HL-60 (cell line): Measurements from ENCODE around the gene FXR2.

Experiments used
- DNase-seq, 2 experiments: peaks; one replicate each; pipeline ENCODE4 v3.0.0-alpha.2; 2010 to 2020; ENCODE audit warnings: low read depth in 1 of 2, low spot score in 1 of 2
- H3K27ac ChIP-seq: fragments of 250-450 bp; sonication (Bioruptor Pico); replicated peaks from 2 replicates; pipeline ENCODE4 v1.5.1; 2020; ENCODE audit warnings: mild to moderate bottlenecking, moderate library complexity
- H3K27me3 ChIP-seq: fragments of 250-450 bp; sonication (Bioruptor Pico); 2 replicates; pipeline ENCODE4 v1.5.1; 2021; ENCODE audit warnings: mild to moderate bottlenecking, moderate library complexity; ENCODE audit not compliant: insufficient read depth, poor library complexity, severe bottlenecking
- H3K4me3 ChIP-seq: replicated peaks from 2 replicates; pipeline ENCODE4 v1.5.1; 2011; ENCODE audit warnings: mild to moderate bottlenecking, control low read depth, low read length; ENCODE audit not compliant: insufficient read depth
- CTCF ChIP-seq: IDR thresholded peaks from one replicate; pipeline ENCODE4 v1.5.1; 2011; ENCODE audit warnings: low read length, control low read depth, inconsistent platforms; ENCODE audit not compliant: insufficient read depth
- GABPA ChIP-seq: IDR thresholded peaks from 2 replicates; pipeline ENCODE4 v1.6.1; 2012; ENCODE audit warnings: low read depth
- POLR2AphosphoS5 ChIP-seq: IDR thresholded peaks from 2 replicates; pipeline ENCODE4 v1.6.1; 2012; ENCODE audit warnings: low read depth
- REST ChIP-seq: IDR thresholded peaks from 2 replicates; pipeline ENCODE4 v1.6.1; 2012; ENCODE audit warnings: low read depth; ENCODE audit not compliant: insufficient replicate concordance
- SPI1 ChIP-seq: IDR thresholded peaks from 2 replicates; pipeline ENCODE4 v1.6.1; 2012; ENCODE audit warnings: low read depth, mild to moderate bottlenecking, borderline replicate concordance

Gene FXR2

GRCh38 chr17:7634384-7634783 lies 19.7 kb upstream of the FXR2 start:
- TF ChIP-seq SPI1 = no peak
- no peak for TF ChIP-seq REST
- no peak for TF ChIP-seq GABPA
- no peak for TF ChIP-seq POLR2AphosphoS5
- TF ChIP-seq CTCF = no peak
- Histone ChIP-seq H3K27ac (no peak overlapping the region), H3K4me3 (no peak overlapping the region), H3K27me3 (no peaks in the 10 kb centered on the region)
- DNase-seq = no peak

GRCh38 chr17:7633093-7633492 lies 18.4 kb upstream of the FXR2 start:
- no peak for DNase-seq
- no peaks in the 10 kb centered on the region for H3K27me3 ChIP-seq
- no peak overlapping the region for H3K27ac ChIP-seq
- no peak overlapping the region for H3K4me3 ChIP-seq
- TF ChIP-seq REST = no peak
- TF ChIP-seq CTCF = no peak
- no peak for TF ChIP-seq GABPA
- TF ChIP-seq POLR2AphosphoS5 = no peak
- TF ChIP-seq SPI1 = no peak

- H3K27ac ChIP-seq = no peak overlapping the region
- no peak for DNase-seq
- TF ChIP-seq REST (no peak), SPI1 (no peak), GABPA (no peak), POLR2AphosphoS5 (no peak), CTCF (no peak)
Measured at GRCh38 chr17:7632492-7632894, 17.8 kb upstream of the FXR2 start.

More at GRCh38 chr17:7632492-7632894, 17.8 kb upstream of the FXR2 start:
- Histone ChIP-seq H3K4me3 (no peak overlapping the region), H3K27me3 (no peaks in the 10 kb centered on the region)
